Measurements from ENCODE around the gene SEMA3F. TPM values are rescaled to one million over a fixed set of nuclear protein-coding genes. Genes with fewer than 3 reads are reported as not detected.
A peak's percentile ranks its signal among the peaks of the same experiment; 100 is the strongest.

Gene SEMA3F
- total RNA-seq, 1 donor from 2014 or later: 12.3 TPM

- intact Hi-C loops (cut with DNase I): no loop called here
- DNase-seq (ENCODE audit: missing footprints) (no peak), ATAC-seq (no peak)
Observed at GRCh38 chr3:50236484-50237132, 81.5 kb downstream of the SEMA3F start.

GRCh38 chr3:50237133-50237651 lies 82.1 kb downstream of the SEMA3F start:
- DNase-seq (ENCODE audit: missing footprints): peak; percentile 83
- intact Hi-C loops (cut with DNase I): no loop called here
- no peak for ATAC-seq

- intact Hi-C loops (cut with DNase I): no loop called here
- ATAC-seq: peak; percentile 44
Observed at GRCh38 chr3:50237754-50238548, 82.8 kb downstream of the SEMA3F start.

GRCh38 chr3:50238549-50239026 lies 83.5 kb downstream of the SEMA3F start:
- DNase-seq (ENCODE audit: missing footprints) (peak; percentile 93), ATAC-seq (peak; percentile 33)
- intact Hi-C loops (cut with DNase I): no loop called here

More at GRCh38 chr3:50237754-50238548, 82.8 kb downstream of the SEMA3F start:
- peak; percentile 95 for DNase-seq (ENCODE audit: missing footprints)

Small RNA genes within 50 kb of the gene (microRNA-seq; reads per million reads assigned to microRNA genes)
- gene MIR566 (not detected), gene MIR5787 (not detected)

Other genes with a start within 250 kb of the SEMA3F start
- 7.7 TPM for gene MON1A, start 225.5 kb upstream of the SEMA3F start, total RNA-seq
- gene RBM6, start 215.2 kb upstream of the SEMA3F start, total RNA-seq: 44.3 TPM
- 66.5 TPM for gene RBM5, start 66.4 kb upstream of the SEMA3F start, total RNA-seq
- gene GNAT1, start 36.3 kb downstream of the SEMA3F start, total RNA-seq: not detected
- gene SLC38A3, start 49.9 kb downstream of the SEMA3F start, total RNA-seq: 10.3 TPM
- gene GNAI2, start 80.9 kb downstream of the SEMA3F start, total RNA-seq: 153 TPM
- gene SEMA3B, start 113.8 kb downstream of the SEMA3F start, total RNA-seq: 19.8 TPM
- 29.8 TPM for gene LSMEM2, start 123.8 kb downstream of the SEMA3F start, total RNA-seq
- gene IFRD2, start 137.1 kb downstream of the SEMA3F start, total RNA-seq: 69.4 TPM
- gene HYAL3, start 144.1 kb downstream of the SEMA3F start, total RNA-seq: 1.4 TPM
- 5.8 TPM for gene NAA80, start 144.1 kb downstream of the SEMA3F start, total RNA-seq
- gene HYAL1, start 148.2 kb downstream of the SEMA3F start, total RNA-seq: 70.1 TPM
- 39.0 TPM for gene HYAL2, start 167.4 kb downstream of the SEMA3F start, total RNA-seq
- 32.8 TPM for gene TUSC2, start 172.9 kb downstream of the SEMA3F start, total RNA-seq
- gene RASSF1, start 185.5 kb downstream of the SEMA3F start, total RNA-seq: 14.7 TPM
- not detected for gene ZMYND10, start 190.4 kb downstream of the SEMA3F start, total RNA-seq
- 16.7 TPM for gene NPRL2, start 195.5 kb downstream of the SEMA3F start, total RNA-seq
- 6.3 TPM for gene CYB561D2, start 195.5 kb downstream of the SEMA3F start, total RNA-seq
- 26.4 TPM for gene TMEM115, start 204.2 kb downstream of the SEMA3F start, total RNA-seq